H1 (cell line): Measurements from ENCODE around the gene PLK5. TPM values are rescaled to one million over a fixed set of nuclear protein-coding genes. Genes with fewer than 3 reads are reported as not detected.

Experiments used
- CTCF ChIA-PET: fragments of 300-600 bp; sonication (Branson Sonifier 250); formaldehyde crosslinking; loops from one replicate; lab custom pipeline; 2021; ENCODE audit not compliant: partially characterized antibody; lab: Charles Lee
- POLR2A ChIA-PET: fragments of 300-600 bp; sonication (Branson Sonifier 250); formaldehyde crosslinking; loops from one replicate; lab custom pipeline; 2021; ENCODE audit warnings: inconsistent platforms; ENCODE audit not compliant: partially characterized antibody; lab: Charles Lee
- DNase-seq, 2 experiments: peaks; one replicate each; pipeline versions ENCODE4 v3.0.0 to v3.0.0-alpha.2; 2010 to 2022; ENCODE audit warnings: low spot score in 2 of 2, low read depth in 1 of 2, mixed read lengths in 1 of 2
- FAIRE-seq: peaks from 2 replicates; lab custom pipeline; 2011; peaks lifted over from hg19 to GRCh38; lab: Jason Lieb, UNC
- H2AFZ ChIP-seq: 2 replicates; pipeline ENCODE4 v1.8.1; 2012; ENCODE audit warnings: low read length, inconsistent platforms
- H2AK5ac ChIP-seq: 2 replicates; pipeline ENCODE4 v1.6.1; 2013; ENCODE audit warnings: low read depth, low read length
- H2BK120ac ChIP-seq: replicated peaks from 2 replicates; pipeline ENCODE3; 2013; ENCODE audit warnings: low read depth, low read length, inconsistent platforms
- H2BK12ac ChIP-seq: 2 replicates; pipeline ENCODE4 v1.6.1; 2013; ENCODE audit warnings: low read depth, low read length
- H2BK15ac ChIP-seq: 2 replicates; pipeline ENCODE4 v1.6.1; 2013; ENCODE audit warnings: low read length
- H2BK20ac ChIP-seq: 2 replicates; pipeline ENCODE4 v1.6.1; 2013; ENCODE audit warnings: low read length
- H2BK5ac ChIP-seq: 2 replicates; pipeline ENCODE4 v1.6.1; 2013; ENCODE audit warnings: low read depth, low read length
- H3K14ac ChIP-seq: 2 replicates; pipeline ENCODE4 v1.6.1; 2013; ENCODE audit warnings: inconsistent platforms; ENCODE audit not compliant: insufficient read length
- H3K18ac ChIP-seq: 2 replicates; pipeline ENCODE4 v1.6.1; 2013; ENCODE audit warnings: low read length; ENCODE audit errors: extremely low read depth
- H3K23ac ChIP-seq: 2 replicates; pipeline ENCODE4 v1.6.1; 2013; ENCODE audit warnings: inconsistent platforms; ENCODE audit not compliant: insufficient read length
- H3K23me2 ChIP-seq: 2 replicates; pipeline ENCODE4 v1.6.1; 2013; ENCODE audit warnings: low read depth, low read length
- H3K27ac ChIP-seq: 2 replicates; pipeline ENCODE4 v1.6.1; 2011; ENCODE audit warnings: low read depth, low read length, inconsistent platforms
- H3K27me3 ChIP-seq, 4 experiments: replicated peaks in 1 of 4; 1 replicate in 1 of 4; 2 replicates in 3 of 4; pipeline versions ENCODE4 v1.6.1 to v1.8.1; 2011 to 2013; ENCODE audit warnings: low read length in 3 of 4, mild to moderate bottlenecking in 3 of 4, inconsistent platforms in 2 of 4, mixed read lengths in 2 of 4, moderate library complexity in 1 of 4; ENCODE audit not compliant: control insufficient read depth in 3 of 4, insufficient read depth in 3 of 4; ENCODE audit errors: extremely low read depth in 1 of 4
- H3K36me3 ChIP-seq, 4 experiments: 2 replicates each; pipeline versions ENCODE4 v1.6.1 to v1.8.1; 2011 to 2013; ENCODE audit warnings: mild to moderate bottlenecking in 4 of 4, low read length in 3 of 4, moderate library complexity in 2 of 4, control low read depth in 1 of 4, inconsistent platforms in 1 of 4; ENCODE audit not compliant: insufficient read depth in 4 of 4, control insufficient read depth in 2 of 4
- H3K4ac ChIP-seq: replicated peaks from 2 replicates; pipeline ENCODE3; 2013; ENCODE audit warnings: low read length, low read depth, mixed read lengths, inconsistent platforms; ENCODE audit not compliant: insufficient read length
- H3K4me1 ChIP-seq, 4 experiments: replicated peaks in 1 of 4; 1 replicate in 1 of 4; 2 replicates in 3 of 4; pipeline versions ENCODE4 v1.6.1 to v1.8.1; 2011 to 2013; ENCODE audit warnings: low read length in 3 of 4, inconsistent platforms in 2 of 4, mixed read lengths in 1 of 4; ENCODE audit not compliant: insufficient read depth in 4 of 4, control insufficient read depth in 3 of 4
- H3K4me2 ChIP-seq, 2 experiments: 2 replicates each; pipeline versions ENCODE4 v1.6.1 to v1.8.1; 2011 to 2013; ENCODE audit warnings: low read depth in 2 of 2, low read length in 2 of 2, control low read depth in 1 of 2, inconsistent platforms in 1 of 2, mild to moderate bottlenecking in 1 of 2; ENCODE audit not compliant: insufficient read depth in 1 of 2
- H3K4me3 ChIP-seq, 4 experiments: fragments of 200-600, 300-600 bp in 1 of 4; sonication (generic), shearing (Covaris generic), sonication (Bioruptor Twin) in 1 of 4; 2 replicates each; pipeline versions ENCODE4 v1.5.1 to v1.8.1; 2011 to 2016; ENCODE audit warnings: low read length in 4 of 4, low read depth in 3 of 4, control low read depth in 2 of 4, inconsistent platforms in 2 of 4, mild to moderate bottlenecking in 2 of 4, mixed read lengths in 1 of 4, moderate library complexity in 1 of 4; ENCODE audit not compliant: insufficient read depth in 2 of 4; ENCODE audit errors: extremely low read depth in 1 of 4
- H3K56ac ChIP-seq: replicated peaks from 2 replicates; pipeline ENCODE3; 2013; ENCODE audit warnings: low read depth, mild to moderate bottlenecking, mixed read lengths, low read length, inconsistent platforms; ENCODE audit not compliant: insufficient read length
- H3K79me1 ChIP-seq: 2 replicates; pipeline ENCODE4 v1.6.1; 2013; ENCODE audit warnings: low read depth, low read length, control low read depth
- H3K79me2 ChIP-seq, 2 experiments: 2 replicates each; pipeline versions ENCODE4 v1.6.1 to v1.8.1; 2012 to 2013; ENCODE audit warnings: low read length in 2 of 2, mild to moderate bottlenecking in 2 of 2, inconsistent platforms in 1 of 2; ENCODE audit not compliant: insufficient read depth in 2 of 2, control insufficient read depth in 1 of 2
- H3K9ac ChIP-seq, 4 experiments: replicated peaks in 1 of 4; 1 replicate in 1 of 4; 2 replicates in 3 of 4; pipeline versions ENCODE4 v1.6.1 to v1.8.1; 2011 to 2013; ENCODE audit warnings: low read depth in 3 of 4, low read length in 3 of 4, control low read depth in 2 of 4, mild to moderate bottlenecking in 2 of 4, moderate library complexity in 2 of 4, inconsistent platforms in 1 of 4; ENCODE audit errors: extremely low read depth in 1 of 4
- H3K9me3 ChIP-seq, 2 experiments: 2 replicates each; pipeline versions ENCODE4 v1.6.1 to v1.8.1; 2012 to 2013; ENCODE audit warnings: mild to moderate bottlenecking in 2 of 2, moderate library complexity in 2 of 2, control low read depth in 1 of 2, inconsistent platforms in 1 of 2, low read depth in 1 of 2, low read length in 1 of 2, mixed read lengths in 1 of 2; ENCODE audit not compliant: insufficient read depth in 2 of 2
- H4K20me1 ChIP-seq, 2 experiments: replicated peaks in 1 of 2; 2 replicates each; pipeline versions ENCODE3 to v1.8.1; 2011 to 2013; ENCODE audit warnings: inconsistent platforms in 2 of 2, low read length in 2 of 2, mild to moderate bottlenecking in 1 of 2; ENCODE audit not compliant: insufficient read depth in 2 of 2, control insufficient read depth in 1 of 2
- H4K5ac ChIP-seq: 2 replicates; pipeline ENCODE4 v1.6.1; 2013; ENCODE audit warnings: low read length, low read depth, mixed read lengths, inconsistent platforms; ENCODE audit not compliant: insufficient read length
- H4K8ac ChIP-seq: 2 replicates; pipeline ENCODE4 v1.8.0; 2013; ENCODE audit warnings: mild to moderate bottlenecking, moderate library complexity, low read length, inconsistent platforms; ENCODE audit not compliant: insufficient read depth; ENCODE audit errors: extremely low read depth
- H4K91ac ChIP-seq: replicated peaks from 2 replicates; pipeline ENCODE3; 2013; ENCODE audit warnings: low read length, mixed read lengths, inconsistent platforms; ENCODE audit not compliant: insufficient read length
- BCL11A ChIP-seq, 2 experiments: IDR thresholded peaks; one replicate each; pipeline ENCODE4 v1.6.1; 2011; ENCODE audit warnings: low read depth in 2 of 2, low read length in 2 of 2, mild to moderate bottlenecking in 2 of 2
- CHD2 ChIP-seq: IDR thresholded peaks from 2 replicates; pipeline ENCODE4 v1.6.1; 2012; ENCODE audit warnings: low read length, improper control_type of control experiment
- CREB1 ChIP-seq: IDR thresholded peaks from 2 replicates; pipeline ENCODE4 v1.6.1; 2012; ENCODE audit warnings: inconsistent platforms
- E2F6 ChIP-seq: IDR thresholded peaks from 2 replicates; pipeline ENCODE4 v1.6.1; 2012; ENCODE audit warnings: inconsistent platforms
- EGR1 ChIP-seq: IDR thresholded peaks from 2 replicates; pipeline ENCODE4 v1.6.1; 2011; ENCODE audit warnings: low read depth, low read length, borderline replicate concordance
- EZH2 ChIP-seq: fragments of 200-600 bp; sonication (generic); IDR thresholded peaks from 2 replicates; pipeline ENCODE4 v1.7.1; 2012; ENCODE audit warnings: low read depth, mild to moderate bottlenecking, moderate library complexity, low read length, inconsistent platforms; ENCODE audit not compliant: severe bottlenecking
- GTF2F1 ChIP-seq: IDR thresholded peaks from 2 replicates; pipeline ENCODE4 v1.6.1; 2012; ENCODE audit warnings: low read depth, low read length, improper control_type of control experiment, borderline replicate concordance
- HDAC2 ChIP-seq, 2 experiments: fragments of 300-600 bp in 1 of 2; sonication (generic) in 1 of 2; IDR thresholded peaks; 2 replicates each; pipeline ENCODE4 v1.6.1; 2011 to 2012; ENCODE audit warnings: low read depth in 2 of 2, low read length in 2 of 2, mild to moderate bottlenecking in 2 of 2, moderate library complexity in 2 of 2, borderline replicate concordance in 1 of 2, inconsistent platforms in 1 of 2
- HDAC6 ChIP-seq: IDR thresholded peaks from one replicate; pipeline ENCODE4 v1.7.1; 2012; ENCODE audit warnings: low read depth, mild to moderate bottlenecking, inconsistent platforms, low read length, moderate library complexity
- JUN ChIP-seq: IDR thresholded peaks from 2 replicates; pipeline ENCODE4 v1.6.1; 2011; ENCODE audit warnings: low read depth, mild to moderate bottlenecking, improper control_type of control experiment, low read length
- PHF8 ChIP-seq: fragments of 200-600 bp; sonication (generic); conservative IDR thresholded peaks from 2 replicates; pipeline ENCODE4 v1.7.1; 2012; ENCODE audit warnings: low read depth, mild to moderate bottlenecking, inconsistent platforms, low read length, moderate library complexity
- POLR2A ChIP-seq, 2 experiments: IDR thresholded peaks; 1 replicate in 1 of 2; 2 replicates in 1 of 2; pipeline ENCODE4 v1.6.1; 2011; ENCODE audit warnings: low read depth in 2 of 2, low read length in 2 of 2, mild to moderate bottlenecking in 2 of 2; ENCODE audit errors: control extremely low read depth in 1 of 2
- POU5F1 ChIP-seq: IDR thresholded peaks from 2 replicates; pipeline ENCODE4 v1.6.1; 2011; ENCODE audit warnings: low read depth, mild to moderate bottlenecking, low read length, moderate library complexity
- SRF ChIP-seq: IDR thresholded peaks from 2 replicates; pipeline ENCODE4 v1.6.1; 2011; ENCODE audit warnings: mild to moderate bottlenecking, low read depth, low read length, moderate library complexity
- TAF1 ChIP-seq: IDR thresholded peaks from 2 replicates; pipeline ENCODE4 v1.6.1; 2011; ENCODE audit warnings: mild to moderate bottlenecking, low read depth, low read length
- WGBS, 2 experiments: shearing (Covaris generic) in 1 of 2; methylation state at CpG; one replicate each; pipeline versions ENCODE4 v1.1.6 to v1.1.7; 2013 to 2015; ENCODE audit warnings: low lambda C conversion rate in 2 of 2, mixed read lengths in 2 of 2, inconsistent platforms in 1 of 2, low coverage in 1 of 2, missing lambda C conversion rate in 1 of 2; ENCODE audit not compliant: insufficient replicate concordance in 2 of 2, insufficient coverage in 1 of 2, insufficient read length in 1 of 2; ENCODE audit errors: extremely low coverage in 1 of 2, missing lambda C conversion rate in 1 of 2; 5-methylcytosine and 5-hydroxymethylcytosine counted together
- polyA plus RNA-seq, 7 experiments: library from polyadenylated mRNA; depleted of rRNA in 3 of 7; stranded (reverse) in 5 of 7; unstranded in 2 of 7; fragments of >200 nt in 5 of 7; fragments of 200-250 nt in 2 of 7; gene quantifications; 1 replicate in 5 of 7; 2 replicates in 1 of 7; 4 replicates in 1 of 7; pipeline versions ENCODE4 v1.2.1 to v1.2.3, GENCODE V29; 2011 to 2013; ENCODE audit warnings: missing spikeins in 2 of 7, mixed read lengths in 2 of 7
- total RNA-seq: library from RNA; stranded (reverse); fragmentation: NEBNext Ultra II Directional; extraction: Animal tissue kit (Norgen Biotek cat#: 25700); gene quantifications from 2 replicates; pipeline ENCODE4 v1.2.1, GENCODE V29; 2021

Gene PLK5
- total and polyA plus RNA-seq, 2 of the 8 experiments (the other 6 are each of a cell fraction or from before 2014, with no cell fraction given): 0.43 to 0.45 TPM

GRCh38 chr19:1505012-1505411 is 18.9 kb upstream of the PLK5 start:
- CTCF ChIA-PET: interaction anchor here (0.6 to 3.9 kb wide), 3 partner anchors 11 to 263 kb away, joined by 3 to 14 read pairs (median 4); no protein-coding TSS in a partner anchor
- no peak overlapping the region for H2BK5ac ChIP-seq
- TF ChIP-seq BCL11A (IDR thresholded peaks at IDR 0.05; ENCODE audit: low read depth in 2 of 2, low read length in 2 of 2): no peak
- no peak for TF ChIP-seq PHF8
- TF ChIP-seq E2F6: no peak
- TF ChIP-seq POU5F1: no peak
- no peak for TF ChIP-seq GTF2F1
- TF ChIP-seq EGR1: no peak
- no peak for TF ChIP-seq POLR2A (IDR thresholded peaks at IDR 0.05; ENCODE audit: control extremely low read depth in 1 of 2, low read depth in 2 of 2, low read length in 2 of 2)
- TF ChIP-seq HDAC2 (IDR thresholded peaks at IDR 0.05; ENCODE audit: borderline replicate concordance in 1 of 2, low read depth in 2 of 2, low read length in 2 of 2): no peak
- TF ChIP-seq TAF1: no peak
- no peak for TF ChIP-seq JUN
- TF ChIP-seq EZH2: no peak
- TF ChIP-seq SRF: no peak
- TF ChIP-seq CHD2: no peak
- no peak for TF ChIP-seq CREB1
- TF ChIP-seq HDAC6: no peak

More at GRCh38 chr19:1505012-1505411, 18.9 kb upstream of the PLK5 start:
- POLR2A ChIA-PET: no interaction called here
- 82% methylated on average over 7 of the region's 8 CpGs; no CpG with 5 or more reads in 1 of the 2 experiments for WGBS, 2 experiments
- Histone ChIP-seq H3K36me3 (no peaks in the 10 kb centered on the region), H3K23me2 (peaks cover 10% of the 10 kb centered on the region; the same call in 1 of the 2 replicates), H3K4ac (no peak overlapping the region), H2AFZ (no peak overlapping the region), H3K4me2 (no peak overlapping the region), H2BK120ac (no peak overlapping the region), H2BK15ac (no peak overlapping the region), H3K18ac (no peak overlapping the region), H3K27me3 (peaks cover 0 to 19% (median 16%) of the 10 kb centered on the region in 4 experiments; a peak in 5 of 7 replicates), H4K20me1 (no peaks in the 10 kb centered on the region), H3K79me2 (no peaks in the 10 kb centered on the region), H2BK12ac (no peak overlapping the region), H3K4me3 (no peak overlapping the region), H2BK20ac (no peak overlapping the region), H3K4me1 (peaks cover 0 to 11% (median 7%) of the 10 kb centered on the region in 4 experiments; a peak in 5 of 7 replicates), H2AK5ac (no peak overlapping the region), H4K5ac (no peak overlapping the region), H3K9me3 (peaks cover 3 to 7% of the 10 kb centered on the region in 2 experiments; a peak in 2 of 4 replicates), H3K27ac (no peak overlapping the region), H3K14ac (no peak overlapping the region), H3K79me1 (no peaks in the 10 kb centered on the region), H3K56ac (no peak overlapping the region), H3K23ac (no peak overlapping the region), H3K9ac (no peak overlapping the region), H4K8ac (no peak overlapping the region), H4K91ac (no peak overlapping the region)
- no peak for DNase-seq
- no peak for FAIRE-seq
